RCC 7860 (cell line): ENCODE results near the gene GMEB2.

Source experiments
- DNase-seq: peaks from one replicate; pipeline ENCODE4 v3.0.0-alpha.2; 2015; ENCODE audit warnings: low spot score
- FAIRE-seq: peaks from 2 replicates; lab custom pipeline; 2012; peaks lifted over from hg19 to GRCh38; lab: Jason Lieb, UNC

GMEB2 gene

DNA sequence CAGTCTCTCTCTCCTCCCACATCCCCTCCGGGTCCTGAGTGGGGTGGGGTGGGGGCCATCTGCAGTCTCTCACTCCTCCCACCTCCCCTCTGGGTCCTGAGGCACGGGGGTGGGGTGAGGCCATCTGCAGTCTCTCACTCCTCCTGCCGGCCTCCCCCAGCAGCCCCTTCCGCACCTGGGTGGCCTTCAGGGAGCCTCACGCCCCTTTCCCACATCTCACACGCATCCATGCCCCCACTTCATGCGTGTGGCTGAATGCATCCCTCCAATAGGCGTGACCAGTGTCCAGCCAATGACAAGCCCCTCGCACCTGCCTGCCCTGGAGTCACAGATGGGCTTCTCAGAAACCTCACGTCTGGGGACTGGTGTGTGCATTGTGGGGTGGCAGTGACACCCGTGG lies 78.4 kb downstream of the GMEB2 start:
- FAIRE-seq: no peak
- no peak for DNase-seq

DNA sequence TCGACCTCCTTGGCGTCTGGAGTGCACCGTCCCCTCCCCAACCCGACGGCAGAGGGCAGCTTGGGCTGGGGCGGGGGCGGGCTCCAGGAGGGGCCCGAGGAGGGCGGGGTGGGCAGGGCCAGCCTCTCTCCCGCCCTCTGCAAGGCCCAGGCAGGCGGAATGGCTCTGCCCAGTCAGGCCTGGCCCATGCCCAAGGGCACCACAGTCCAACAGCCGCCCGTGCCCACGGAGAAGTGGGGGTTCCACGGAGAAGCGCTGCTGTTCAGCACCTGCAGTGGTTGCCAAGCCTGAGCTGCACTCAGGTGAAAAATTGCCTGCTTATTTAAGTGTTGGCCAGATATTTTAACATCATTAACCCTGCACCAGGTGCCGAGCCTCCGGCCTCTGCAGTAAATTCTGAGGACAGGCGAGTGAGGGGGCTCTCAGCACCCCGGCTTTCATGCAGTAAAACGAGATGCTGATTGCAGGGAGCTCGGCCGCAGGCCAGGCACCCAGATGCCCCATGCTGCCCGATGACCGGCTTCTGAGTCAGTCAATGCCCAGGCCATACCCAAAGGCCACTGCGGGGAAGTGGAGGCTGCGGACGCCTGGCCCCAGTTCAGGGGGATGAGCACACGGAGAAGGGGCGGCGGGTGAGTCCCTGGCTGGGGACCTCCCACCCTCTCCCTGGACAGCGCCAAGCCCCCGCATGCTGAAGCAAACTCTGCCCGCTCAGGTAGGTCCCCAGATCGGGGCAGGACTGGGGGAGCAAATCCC lies 79.0 kb downstream of the GMEB2 start, which contains the start of gene SRMS:
SRMS (minus strand) TSS at position 25 of the 756 bp plus-strand sequence. CDS start 286 bp downstream, outside the sequence.
- no peak for FAIRE-seq

DNA sequence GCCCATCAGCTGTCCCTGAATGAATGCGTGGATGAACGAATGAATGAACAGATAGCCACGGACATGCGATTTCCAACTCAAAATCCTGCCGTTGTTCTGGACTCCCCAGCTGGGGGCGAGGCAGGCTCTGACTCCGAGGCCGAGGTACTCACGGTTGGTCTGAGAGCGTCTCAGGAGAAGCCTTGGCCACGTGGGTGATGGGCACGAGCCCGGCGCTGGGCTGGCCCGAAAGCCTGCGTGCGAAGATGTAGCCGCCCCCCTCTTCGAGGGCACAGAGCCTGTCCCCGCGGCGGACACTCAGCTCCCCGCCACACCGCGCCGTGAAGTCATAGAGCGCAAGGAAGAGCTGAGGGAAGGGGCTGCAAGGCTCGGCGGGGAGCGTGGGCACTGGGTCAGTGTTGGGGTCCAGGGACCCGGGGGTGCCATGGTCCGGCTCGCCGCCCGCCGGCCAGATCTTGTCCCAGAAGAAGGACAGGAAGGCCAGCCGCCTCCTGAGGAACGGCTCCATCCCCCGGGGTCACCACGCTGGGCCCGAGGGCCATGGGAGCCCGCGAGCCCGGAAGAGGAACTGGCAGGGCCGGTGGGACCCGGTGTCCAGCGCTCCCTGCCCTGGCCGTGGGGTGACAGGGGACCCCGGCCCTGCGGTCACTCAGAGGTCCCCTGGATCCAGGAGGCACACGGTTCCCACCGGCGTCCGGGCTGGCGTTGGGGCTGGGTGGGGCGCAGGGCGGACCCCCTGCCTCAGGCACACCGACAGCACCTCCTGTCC lies 79.8 kb downstream of the GMEB2 start:
- DNase-seq: no peak
- no peak for FAIRE-seq

More for the DNA sequence above, 79.0 kb downstream of the GMEB2 start, which contains the start of gene SRMS:
- no peak for DNase-seq

DNA sequence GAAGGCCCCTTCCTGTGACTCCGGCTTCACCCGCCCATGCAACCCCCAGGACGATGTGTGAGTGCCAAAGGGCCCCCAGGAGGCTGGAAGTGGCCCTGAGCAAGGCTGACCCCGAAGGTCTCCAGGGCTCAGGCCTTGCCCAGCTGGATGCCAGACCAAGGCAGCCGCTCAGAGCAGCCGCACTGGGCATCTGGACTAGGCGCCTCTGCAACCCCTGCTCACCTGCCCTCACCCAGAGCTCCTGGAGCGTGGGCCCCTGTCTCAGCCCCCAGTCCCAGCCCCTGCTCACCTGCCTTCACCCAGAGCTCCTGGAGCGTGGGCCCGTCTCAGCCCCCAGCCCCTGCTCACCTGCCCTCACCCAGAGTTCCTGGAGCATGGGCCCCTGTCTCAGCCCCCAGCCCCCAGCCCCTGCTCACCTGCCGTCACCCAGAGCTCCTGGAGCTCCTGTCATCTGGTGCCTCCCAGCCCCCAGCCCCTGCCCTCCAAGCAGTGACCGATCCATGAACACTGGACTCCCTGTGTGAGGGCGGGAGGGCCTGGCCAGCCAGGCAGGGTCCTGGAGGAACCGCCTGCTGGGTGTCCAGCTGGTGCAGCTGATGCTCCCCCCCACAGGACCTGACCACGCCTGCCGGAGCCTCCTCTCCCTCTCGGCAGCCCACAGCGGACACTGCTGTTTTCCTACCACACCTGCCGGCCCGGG lies 80.5 kb downstream of the GMEB2 start:
- DNase-seq (no peak), FAIRE-seq (no peak)

DNA sequence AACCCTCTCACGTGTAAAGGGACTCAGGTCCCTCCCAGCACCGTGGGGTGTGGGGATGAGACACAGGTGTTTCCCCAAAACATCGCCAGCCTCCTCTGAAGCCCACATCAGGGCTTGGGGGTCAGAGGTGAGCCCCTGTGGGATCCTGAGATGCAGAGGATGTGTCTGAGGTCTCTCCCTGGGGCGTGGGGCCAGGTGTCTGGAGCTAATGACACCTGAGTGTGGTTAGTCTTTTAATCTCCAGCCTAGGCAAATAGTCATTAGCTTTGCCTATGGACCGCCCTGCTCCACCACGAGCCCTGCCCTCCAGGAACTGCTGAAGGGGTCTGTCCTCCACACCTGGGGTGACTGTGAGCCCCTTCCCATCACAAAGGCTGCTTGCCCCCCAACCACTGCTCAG lies 81.1 kb downstream of the GMEB2 start:
- DNase-seq (no peak), FAIRE-seq (no peak)

DNA sequence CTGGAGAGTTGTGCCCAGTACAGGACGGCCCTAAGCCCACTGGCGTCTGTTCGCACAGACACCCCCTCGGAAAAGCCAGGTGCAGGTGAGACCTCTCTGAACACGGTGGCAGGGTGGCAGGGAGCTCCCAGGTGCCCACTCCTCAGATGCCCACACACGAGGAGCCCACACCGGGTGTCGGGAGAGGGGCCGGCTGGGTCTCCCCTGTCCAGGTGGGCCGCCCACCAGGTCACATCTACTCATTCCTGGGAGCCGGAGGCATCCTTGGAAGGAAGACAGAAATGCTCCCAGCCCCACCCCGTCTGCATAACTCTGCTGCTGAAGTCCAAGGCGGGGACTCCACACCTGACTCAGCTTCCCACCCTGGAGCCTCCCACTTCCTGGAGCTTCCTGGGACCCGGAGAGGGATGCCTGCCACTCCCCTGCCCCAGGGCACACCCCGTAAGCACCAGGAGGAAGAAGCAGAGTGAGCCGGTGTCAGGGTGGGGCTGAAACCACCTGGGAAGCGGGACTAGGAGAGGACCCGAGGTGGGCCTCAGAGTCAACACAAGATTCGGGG lies 81.9 kb downstream of the GMEB2 start:
- FAIRE-seq (no peak), DNase-seq (peak; percentile 55)

DNA sequence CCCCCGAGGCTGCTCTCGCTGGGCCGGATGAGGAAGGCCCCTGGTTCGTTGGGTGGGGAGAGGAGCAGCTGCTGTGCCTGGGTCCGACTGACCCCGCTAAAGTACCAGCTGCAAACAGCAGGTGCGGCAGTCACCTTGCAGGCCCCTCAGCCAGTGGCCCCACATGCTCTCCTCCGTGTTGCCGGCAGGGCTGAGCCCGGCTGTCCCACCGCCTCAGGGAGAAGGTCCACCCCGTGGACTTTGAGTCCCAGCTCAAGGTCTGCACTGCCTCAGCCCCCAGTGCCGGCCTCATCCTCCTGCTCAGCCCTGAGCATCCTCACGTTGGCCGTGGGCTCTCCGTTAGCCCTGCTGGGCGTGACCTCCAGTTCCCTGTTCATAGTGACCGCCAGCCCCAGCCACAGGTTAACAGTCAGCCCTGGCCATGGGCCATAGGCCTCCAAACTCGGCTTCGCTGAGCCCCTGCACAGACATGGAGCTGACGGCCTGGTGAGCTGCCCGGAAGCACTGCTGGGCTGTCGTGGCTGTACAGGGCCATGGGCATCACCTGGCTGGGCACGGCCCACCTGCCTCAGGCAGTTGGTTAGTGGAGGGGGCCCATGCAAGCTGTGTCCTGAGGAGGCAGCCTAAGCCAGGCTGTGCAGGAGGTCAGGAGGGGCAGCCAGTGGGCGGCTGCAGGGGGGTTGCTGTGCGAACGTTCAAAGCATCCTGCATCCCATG lies 82.5 kb downstream of the GMEB2 start:
- DNase-seq (no peak), FAIRE-seq (no peak)

DNA sequence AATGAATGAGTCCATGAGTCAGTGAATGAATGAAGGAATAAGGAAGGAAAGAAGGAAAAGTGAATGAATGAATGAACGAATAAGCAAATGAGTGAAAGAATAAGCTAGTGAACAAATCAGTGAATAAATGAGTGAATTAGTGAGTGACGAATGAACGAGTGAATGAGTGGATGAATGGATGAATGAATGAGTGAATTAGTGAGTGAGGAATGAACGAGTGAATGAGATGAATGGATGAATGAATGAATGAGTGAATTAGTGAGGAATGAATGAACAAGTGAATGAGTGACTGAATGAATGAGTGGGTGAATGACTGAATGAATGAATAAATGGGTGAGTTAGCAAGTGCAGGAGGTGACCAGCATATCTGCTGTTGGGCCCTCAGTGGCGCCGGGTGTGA lies 83.2 kb downstream of the GMEB2 start:
- FAIRE-seq (no peak), DNase-seq (no peak)

DNA sequence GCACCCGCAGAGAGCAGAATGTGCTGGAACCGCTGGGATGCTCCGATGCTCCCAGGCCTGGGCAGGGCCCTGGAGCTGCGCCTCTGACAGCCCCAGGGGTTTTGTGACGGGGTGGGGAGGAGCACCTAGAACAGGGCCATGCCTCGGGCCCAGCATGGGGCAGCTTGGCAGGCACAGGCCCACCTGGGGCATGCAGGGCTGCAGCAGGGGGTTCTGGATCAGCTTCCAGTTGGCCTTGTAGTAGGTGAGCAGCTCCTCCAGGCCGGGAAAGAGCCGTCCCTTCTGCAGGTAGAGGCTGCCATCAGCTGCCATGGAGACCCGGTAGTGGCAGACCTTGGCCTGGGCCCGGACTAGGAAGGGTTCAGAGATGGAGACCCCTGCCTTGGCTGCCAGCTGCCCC lies 83.8 kb downstream of the GMEB2 start:
- no peak for DNase-seq
- FAIRE-seq: no peak

DNA sequence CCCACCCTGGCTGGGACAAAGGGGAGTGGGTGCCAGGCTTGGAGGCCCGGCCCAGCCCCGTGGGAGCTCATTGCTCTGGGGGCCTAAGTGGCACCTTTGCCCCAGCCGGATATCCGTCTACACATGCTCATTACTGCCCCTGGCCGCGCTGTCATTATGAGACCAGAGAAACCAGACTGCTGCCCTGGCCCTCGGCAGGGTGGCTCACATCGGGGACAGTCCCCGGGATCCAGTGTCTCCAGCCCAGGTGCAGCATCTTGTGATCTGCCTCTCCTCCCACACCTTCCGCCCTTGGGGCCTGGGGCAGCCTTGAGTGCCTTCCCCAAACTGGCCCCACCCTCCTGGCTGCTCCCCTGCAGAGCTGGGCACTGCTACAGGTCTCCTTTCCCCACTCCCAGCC lies 84.2 kb downstream of the GMEB2 start:
- DNase-seq: no peak
- FAIRE-seq: no peak

DNA sequence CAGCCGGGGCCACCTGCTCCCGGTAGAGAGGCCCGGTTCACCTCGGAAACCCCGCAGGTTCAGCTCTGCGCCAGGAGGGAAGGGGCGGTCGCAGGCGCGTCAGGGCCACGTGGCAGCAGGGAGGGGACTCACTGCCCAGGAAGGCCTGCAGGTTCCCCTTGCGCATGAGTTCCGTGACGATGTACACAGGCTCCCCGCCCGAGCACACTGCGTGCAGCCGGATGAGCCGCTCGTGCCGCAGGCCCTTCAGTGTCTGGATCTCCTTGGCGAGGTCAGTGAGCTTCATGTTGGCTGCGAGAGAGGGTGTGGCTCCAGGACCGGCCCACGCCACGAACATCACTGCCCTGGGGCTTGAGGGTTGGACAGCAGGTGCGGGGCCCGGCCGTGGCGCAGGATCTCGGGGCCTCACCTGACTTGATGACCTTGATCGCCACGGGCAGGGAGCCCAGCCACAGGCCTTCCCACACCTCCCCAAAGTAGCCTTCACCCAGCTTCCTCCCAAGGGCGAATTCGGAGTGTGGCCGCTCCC lies 84.8 kb downstream of the GMEB2 start:
- FAIRE-seq (no peak), DNase-seq (no peak)

DNA sequence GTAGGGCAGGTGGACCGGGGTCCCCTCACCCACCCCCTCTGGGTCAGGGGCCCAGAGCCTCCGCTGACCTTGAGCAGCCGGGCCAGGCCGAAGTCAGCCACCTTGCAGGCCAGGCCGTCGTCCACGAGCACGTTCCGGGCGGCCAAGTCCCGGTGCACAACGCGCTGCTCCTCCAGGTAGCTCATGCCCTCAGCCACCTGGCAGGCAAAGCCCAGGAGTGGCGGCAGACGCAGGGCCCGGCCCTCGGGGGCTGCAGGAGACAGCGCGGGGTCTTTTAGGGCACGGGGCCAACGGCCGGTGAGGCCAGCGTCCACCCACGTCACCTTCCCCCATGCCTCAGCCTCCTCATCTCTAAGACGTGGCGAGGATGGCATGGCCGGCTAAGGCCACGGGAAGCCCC lies 85.5 kb downstream of the GMEB2 start:
- DNase-seq (no peak), FAIRE-seq (no peak)

DNA sequence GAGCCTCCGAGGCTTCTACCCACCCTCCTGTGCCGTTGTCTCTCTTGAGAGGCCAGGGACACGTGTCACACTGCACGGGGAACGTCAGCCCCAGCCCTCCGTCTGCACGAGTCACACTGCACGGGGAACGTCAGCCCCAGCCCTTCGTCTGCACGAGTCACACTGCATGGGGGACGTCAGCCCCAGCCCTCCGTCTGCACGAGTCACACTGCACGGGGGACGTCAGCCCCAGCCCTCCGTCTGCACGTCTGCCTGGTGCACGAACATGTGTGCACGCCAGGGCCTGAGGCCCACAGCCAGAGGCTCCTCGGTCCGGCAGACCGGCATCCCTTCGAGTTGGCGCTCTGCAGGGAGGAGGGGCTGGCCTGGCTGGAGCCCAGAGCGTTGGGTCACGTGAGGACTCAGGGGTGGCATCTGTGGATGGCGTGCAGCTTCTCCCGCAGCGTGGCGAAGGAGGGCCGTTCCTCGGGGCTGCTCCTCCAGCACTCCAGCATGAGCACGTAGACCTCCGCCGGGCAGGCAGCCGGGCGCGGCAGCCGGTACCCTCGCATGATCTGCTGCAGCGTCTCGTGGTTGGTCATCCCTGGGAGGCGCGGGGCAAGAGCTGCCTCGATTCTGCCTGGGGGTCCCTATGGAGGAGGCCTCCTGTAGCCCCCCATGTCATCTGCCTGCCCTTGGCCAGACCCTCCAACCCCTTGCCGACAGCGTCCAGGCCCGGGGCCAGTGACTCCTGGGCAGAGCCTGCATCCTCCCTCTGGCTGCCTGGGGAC lies 86.3 kb downstream of the GMEB2 start:
- FAIRE-seq (no peak), DNase-seq (no peak)

DNA sequence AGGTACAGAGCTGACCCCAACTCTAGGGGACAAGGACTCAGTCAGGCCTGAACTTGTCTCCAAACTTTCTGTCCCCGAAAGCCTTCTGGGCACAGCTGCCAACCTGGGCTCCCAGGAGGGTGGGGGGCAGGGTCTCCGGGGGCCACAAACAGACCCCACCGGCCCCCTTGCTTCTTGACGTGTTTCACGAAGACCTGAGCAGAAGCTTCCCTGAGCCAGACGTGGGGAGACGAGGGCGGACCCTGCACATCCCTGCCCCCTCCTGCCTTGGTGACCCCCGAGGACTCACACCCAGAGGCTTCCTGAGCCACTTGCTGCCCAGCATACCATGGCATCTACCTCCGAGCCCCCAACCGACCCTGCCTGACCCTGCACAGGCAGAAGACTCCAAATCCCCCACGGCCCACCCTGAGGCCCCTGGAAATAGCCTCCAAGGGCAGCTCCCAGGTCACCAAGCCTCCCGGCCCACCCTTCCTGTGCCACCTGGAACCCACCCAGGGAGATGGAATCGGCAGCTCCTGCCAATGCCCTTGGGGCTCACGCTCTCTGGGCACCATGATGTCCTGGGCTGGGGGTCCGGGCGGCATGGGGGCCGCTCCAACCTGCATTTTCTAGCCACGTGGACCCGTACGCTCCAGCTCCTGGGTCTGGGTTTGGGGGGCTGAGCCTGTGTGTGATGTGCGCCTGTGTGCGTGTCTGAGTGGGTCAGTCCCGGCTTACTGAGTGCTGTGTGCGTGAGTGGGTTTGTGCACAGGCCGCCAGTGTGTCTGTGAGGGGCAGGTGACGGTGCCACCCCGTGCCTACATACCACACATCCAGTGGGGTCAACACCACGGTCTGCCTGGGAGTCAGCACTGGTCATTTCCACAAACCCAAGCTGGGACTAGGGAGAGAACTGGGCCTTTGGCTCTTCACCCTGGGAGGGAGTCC lies 87.2 kb downstream of the GMEB2 start:
- DNase-seq: no peak
- no peak for FAIRE-seq

DNA sequence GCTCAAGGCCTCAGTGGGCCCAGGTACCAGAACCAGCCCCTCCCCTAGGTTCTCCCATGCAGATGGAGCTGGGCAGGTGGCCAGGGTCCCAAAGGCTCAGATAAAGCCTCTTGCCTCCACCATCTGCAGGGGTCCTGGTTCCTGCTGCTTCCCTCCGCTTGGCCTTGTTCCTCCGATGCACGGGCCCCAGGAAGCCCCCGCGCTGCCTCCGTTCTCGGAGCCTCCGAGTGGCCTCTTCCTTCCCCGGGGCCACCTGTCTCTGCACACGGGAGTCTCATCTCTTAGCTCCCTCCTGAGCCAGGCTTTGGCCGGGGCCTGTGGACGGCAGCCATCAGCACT lies 87.8 kb downstream of the GMEB2 start:
- DNase-seq (no peak), FAIRE-seq (no peak)

DNA sequence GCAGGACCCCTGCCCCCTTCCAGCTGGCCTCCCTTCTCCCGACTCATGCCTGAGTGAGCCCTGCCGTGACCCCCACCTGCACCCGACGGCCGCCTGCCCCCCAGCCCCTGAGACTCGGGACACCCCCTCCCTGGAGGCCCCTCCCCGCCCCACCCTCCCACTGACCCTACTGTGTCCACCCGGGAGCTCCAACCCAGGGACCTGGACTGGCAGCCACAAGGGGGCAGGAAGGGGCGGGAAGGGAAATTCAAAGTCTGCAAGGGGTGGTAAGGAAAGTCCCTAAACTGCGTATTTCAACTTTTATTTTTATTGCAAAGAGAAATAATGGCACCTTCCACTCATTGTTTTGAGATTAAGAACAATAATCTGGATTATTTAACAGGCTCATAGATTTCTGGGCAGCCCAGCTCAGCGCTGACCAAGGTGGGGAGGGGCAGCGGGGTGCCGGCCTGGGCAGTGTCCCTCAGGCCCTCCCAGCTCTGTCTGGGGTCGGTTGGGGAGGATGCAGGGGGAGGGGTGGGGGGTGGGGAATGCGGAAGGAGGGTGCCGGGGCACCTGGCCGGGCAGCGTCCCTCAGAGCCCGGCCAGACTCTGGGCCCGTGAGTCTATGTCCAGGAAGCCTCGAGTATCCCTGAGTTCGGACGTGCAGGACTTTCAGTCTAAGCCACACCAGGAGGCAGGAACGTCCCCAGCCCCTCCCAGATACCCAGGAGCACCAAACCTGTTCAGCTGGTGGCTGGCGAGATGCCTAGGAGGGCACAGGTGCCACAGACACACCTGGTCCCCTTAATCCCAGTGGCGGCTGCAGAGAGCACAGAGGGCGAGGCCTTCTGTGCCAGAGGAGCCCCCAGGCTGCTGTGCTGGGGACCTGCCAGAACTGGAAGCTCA lies 88.5 kb downstream of the GMEB2 start:
- FAIRE-seq: no peak
- DNase-seq: peak; percentile 25
